ENCODE data around the gene ZNF541.

DNA sequence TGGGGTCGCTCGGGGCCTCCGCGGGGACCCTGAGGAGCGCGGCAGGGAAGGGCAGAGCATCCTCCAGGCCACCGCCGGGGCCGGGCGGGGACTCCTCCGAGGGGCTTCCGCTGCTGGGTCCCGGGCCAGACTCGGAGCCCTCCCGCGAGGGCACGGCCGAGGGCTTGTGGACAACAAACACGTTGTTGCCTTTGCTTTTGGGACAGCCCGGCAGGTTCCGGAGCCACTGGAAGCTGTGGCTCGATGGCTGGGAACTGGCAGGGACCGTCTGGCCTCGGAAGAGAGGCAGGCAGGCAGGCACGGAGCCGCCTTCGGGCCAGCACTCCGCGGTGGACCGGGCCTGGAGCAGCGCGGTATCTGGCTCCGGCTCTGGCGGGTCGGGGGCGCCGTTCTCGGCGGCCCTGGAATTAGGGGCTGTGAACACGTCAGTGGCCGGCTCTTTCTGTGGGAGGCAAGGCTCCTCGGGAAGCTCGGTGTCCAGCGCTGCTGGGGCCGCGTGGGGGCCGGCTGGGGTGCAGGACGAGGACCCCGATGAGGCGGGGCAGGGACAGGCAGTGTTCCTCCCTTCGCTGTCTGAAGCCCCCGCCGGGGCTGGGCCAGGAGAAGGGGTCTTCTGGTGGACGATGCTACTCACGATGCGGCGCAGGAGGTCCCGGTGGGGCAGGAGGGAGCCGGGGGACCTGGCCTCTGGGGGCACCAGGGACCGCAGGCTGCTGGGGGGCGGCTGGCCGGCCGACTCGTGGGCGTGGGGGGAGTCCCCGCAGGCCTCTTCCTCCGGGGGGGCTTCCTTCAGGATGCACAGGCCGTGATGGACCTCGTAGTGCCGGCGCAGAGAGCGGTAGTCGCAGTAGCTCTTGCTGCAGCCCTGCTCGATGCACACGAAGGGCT is 27.6 kb downstream of the ZNF541 start:
- TF ChIP-seq CTCF (IDR thresholded peaks at IDR 0.05): no peak
- TF ChIP-seq ZFX (IDR thresholded peaks at IDR 0.05; ENCODE audit: borderline replicate concordance): no peak

Data from 22Rv1 (cell line).